ENCODE results near the gene BAX.

BAX gene

GRCh38 chr19:48985711-48986110 is 31.0 kb downstream of the BAX start:
- DNase-seq (ENCODE audit: low read depth) = no peak

DNA sequence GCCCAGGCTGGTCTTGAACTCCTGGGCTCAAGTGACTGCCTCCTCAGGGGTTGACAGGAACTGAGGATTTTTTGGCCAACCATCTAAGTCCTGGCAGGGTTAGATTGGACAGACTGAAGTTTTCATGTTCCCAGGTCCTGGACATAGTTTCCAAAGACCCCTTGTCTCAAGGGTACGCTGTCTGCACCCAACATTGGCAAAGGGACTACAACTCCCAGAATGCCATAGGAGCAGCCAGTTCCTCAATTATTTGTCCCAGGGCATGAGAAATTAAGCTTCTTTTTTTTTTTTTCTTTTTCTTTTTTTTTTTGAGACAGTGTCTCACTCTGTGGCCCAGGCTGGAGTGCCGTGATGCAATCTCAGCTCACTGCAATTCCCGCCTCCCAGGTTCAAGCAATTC is 31.5 kb downstream of the BAX start:
- DNase-seq (ENCODE audit: low read depth) = no peak

- DNase-seq (ENCODE audit: low read depth) = no peak
Observed at GRCh38 chr19:48987323-48987722, 32.6 kb downstream of the BAX start.

GRCh38 chr19:48988286-48988685 is 33.6 kb downstream of the BAX start:
- DNase-seq (ENCODE audit: low read depth) = no peak

DNA sequence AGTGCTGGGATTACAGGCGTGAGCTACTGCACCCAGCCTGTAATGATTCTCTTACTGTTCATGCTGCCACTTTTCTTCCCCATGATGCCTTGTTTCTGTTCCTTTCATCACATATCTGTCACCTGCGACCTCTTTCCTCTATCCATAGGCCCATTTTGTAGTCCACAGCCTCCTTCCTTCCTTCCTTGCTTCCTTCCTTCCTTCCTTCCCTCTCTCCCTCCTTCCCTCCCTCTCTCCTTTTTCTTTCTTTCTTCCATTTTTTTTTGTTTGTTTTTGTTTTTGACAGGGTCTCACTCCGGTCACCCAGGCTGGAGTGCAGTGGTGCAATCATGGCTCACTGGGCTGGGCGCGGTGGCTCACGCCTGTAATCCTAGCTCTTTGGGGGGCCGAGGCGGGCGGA is 34.2 kb downstream of the BAX start:
- no peak for DNase-seq (ENCODE audit: low read depth)

DNA sequence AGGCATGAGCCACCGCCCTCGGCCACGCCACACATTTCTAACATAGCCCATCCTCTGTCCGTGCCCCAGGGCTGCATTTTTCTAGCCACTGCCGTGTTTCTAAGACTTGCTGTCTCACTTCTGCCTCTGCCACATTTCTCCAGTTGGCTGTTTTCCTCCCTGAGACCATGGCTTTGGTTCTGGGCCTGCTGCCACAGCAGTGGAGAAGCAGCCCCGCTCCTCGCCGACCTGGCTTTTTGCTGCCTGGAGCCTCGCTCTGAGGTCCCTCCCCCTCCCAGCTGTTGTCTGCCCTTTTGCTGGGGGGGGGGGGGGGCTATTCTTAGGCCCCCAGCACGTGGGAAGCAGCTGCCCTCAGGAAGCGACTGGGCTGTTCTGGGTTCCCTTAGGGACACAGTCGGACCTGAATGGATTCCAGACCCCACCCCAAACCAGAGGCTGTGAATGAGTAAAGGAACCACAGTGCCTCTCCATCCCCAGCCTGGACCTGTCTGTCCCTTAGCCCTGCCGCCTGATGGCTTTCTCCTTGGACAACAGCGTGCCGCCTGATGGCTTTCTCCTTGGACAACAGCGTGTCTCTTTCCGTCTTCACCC is 35.1 kb downstream of the BAX start:
- DNase-seq (ENCODE audit: low read depth) = no peak

DNA sequence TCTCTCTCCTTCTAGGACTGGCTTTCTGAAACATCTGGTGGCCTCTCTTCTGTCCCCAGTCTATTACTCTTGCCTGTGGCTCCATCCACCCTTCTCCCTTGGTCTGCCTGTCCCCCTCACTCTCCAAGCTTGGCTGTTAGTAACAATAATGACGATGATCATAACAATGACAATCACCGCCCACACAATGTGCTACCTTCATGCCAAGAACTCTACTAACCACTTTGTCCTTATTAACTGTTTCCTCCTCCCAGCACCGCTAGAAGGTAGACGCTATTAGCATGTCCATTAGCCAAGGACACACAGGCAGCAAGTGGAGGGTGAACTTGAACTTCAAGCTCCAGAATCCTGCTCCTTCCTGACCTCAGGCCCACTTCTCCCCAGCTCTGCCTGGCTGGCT is 35.7 kb downstream of the BAX start:
- DNase-seq (ENCODE audit: low read depth) = no peak

DNA sequence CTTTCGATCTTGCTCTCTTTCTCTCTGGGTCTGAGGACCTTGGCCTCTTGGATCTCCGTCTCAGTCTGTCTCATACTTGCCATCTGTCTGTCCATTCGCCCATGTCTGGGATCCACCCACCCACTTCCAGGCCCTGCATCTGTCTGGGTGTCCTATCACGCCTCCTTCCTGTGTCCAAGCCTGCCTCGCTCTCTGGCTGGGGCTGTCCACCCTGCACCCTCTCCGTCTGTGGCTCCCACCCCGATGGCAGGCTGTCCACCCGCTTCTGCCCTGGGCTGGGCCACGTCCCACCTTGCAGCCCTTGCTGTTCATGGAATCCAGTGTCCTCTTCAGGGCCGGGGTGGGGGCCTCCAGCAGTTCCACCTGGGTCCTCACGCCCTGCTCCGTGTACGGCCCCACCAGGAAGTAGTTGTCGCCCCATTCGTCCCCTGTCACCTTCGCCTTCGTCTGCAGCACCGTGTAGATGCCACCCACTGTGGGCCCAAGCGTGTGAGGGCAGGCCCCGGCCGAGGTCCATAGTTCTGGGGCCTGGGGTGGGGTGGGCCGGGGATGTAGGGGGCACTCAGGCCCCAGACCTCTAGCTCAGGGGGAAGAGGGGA is 36.4 kb downstream of the BAX start:
- no peak for DNase-seq (ENCODE audit: low read depth)

- no peak for DNase-seq (ENCODE audit: low read depth)
Observed at GRCh38 chr19:48991873-48992580, 37.4 kb downstream of the BAX start.

- no peak for DNase-seq (ENCODE audit: low read depth)
Observed at GRCh38 chr19:48992581-48993174, 38.0 kb downstream of the BAX start.

DNA sequence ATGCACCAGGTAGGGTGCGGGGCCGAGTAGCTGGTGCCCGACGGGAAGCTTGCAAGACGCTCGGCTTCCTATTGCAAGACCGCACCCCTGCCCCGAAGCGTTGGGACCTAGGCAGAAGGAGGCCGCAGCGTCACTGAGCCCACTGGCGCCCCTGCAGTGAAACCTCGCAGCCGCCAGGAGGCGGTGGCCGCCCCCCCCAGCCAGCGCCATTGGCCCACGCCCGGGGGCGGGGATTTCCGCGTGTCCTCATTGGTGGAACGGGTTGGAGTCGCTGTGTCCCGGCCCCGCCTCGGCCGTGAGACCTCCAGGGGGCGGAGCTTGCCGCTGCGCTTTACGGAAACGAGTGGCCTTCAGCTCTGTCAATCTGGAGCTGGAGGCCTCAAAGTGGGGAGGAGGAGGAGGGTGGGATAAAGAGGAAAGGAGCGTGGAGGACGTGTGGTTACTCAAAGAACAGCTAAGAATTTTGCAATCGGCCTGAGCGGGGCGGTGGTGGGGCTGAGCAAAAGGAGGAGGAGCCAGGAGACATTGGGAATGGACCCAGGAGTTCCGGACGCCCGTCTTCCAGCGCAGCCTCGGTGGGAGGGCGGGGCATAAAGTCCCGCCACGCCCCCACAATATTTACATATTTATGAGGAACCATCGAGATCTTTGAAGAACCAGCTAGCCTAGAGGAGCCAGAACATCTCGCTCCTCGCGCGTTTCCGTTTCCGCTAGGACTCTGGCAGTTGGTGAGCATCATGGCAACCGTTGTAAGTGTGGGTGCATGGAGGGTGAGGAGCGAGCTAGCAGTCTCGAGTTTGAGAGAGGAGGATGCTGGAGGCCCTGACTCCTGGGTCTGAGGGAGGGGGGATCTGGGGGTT is 38.7 kb downstream of the BAX start, which contains the start of the genes GYS1 and RUVBL2:
Gene GYS1 (minus strand): TSS at position 135 of the 860 bp plus-strand sequence. CDS start 197 bp downstream, outside the sequence.
Gene RUVBL2 (plus strand): TSS at position 713 of the 860 bp plus-strand sequence. CDS start 25 bp downstream, at position 738.
- peak; percentile 98 for DNase-seq (ENCODE audit: low read depth)

DNA sequence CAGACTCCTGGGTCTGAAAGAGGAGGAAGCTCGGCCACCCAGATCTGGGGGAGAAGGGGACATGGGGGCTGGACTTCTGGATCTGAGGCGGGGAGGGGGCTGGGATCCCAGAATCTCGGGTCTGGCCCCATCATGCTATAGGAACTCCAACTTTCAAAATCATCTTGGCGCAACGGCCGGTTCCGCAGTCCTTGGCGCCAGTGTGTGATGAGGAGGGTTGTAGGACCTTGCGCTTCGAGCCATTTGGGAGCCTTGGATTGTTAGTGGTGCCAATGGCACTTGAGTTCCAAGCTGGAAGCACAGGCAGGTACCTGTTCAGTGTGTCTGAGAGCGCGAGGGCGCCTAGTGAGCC is 39.3 kb downstream of the BAX start:
- no peak for DNase-seq (ENCODE audit: low read depth)

GRCh38 chr19:48997972-48998371 is 43.3 kb downstream of the BAX start:
- DNase-seq (ENCODE audit: low read depth) = no peak

DNA sequence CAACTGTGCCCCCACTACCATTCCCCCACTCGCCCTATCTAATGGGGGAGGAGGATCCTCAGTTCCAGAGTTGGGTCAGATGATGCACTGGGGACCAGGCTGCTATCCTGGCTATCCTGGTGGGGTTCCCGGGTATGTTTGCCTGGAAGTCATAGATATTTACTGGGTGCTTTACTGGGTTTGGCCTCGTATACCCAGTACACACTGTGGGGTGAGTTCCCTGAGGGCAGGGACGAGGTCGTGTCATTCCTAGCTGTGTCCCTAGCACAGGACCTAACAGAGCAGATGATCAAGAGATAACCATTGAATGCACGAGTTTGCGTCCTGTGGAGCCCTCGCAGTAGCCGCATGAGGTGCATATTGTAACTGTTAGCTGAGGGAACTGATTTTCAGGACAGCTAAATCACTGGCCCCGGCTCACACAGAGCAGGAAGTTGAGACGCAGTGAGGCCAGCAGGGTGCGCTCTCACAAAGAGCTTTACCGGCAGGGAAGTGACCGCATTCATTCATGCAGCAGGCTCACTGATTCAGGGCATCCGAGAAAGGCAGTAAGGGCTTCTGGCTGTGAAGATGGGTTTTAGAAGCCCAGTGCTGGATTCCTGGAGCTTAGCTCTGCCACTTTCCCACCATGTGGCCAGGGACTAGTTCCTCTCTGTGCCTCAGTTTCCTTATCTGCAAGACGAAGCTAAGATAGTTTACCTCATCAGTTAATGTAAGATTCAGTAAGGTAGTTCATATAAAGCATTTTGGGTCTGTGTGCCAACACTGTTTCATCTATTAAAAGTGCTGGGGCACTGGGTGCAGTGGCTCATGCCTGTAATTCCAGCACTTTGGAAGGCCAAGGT is 45.0 kb downstream of the BAX start:
- DNase-seq (ENCODE audit: low read depth) = peak; percentile 46

- DNase-seq (ENCODE audit: low read depth) = no peak
Observed at GRCh38 chr19:49004133-49004532, 49.5 kb downstream of the BAX start.

DNA sequence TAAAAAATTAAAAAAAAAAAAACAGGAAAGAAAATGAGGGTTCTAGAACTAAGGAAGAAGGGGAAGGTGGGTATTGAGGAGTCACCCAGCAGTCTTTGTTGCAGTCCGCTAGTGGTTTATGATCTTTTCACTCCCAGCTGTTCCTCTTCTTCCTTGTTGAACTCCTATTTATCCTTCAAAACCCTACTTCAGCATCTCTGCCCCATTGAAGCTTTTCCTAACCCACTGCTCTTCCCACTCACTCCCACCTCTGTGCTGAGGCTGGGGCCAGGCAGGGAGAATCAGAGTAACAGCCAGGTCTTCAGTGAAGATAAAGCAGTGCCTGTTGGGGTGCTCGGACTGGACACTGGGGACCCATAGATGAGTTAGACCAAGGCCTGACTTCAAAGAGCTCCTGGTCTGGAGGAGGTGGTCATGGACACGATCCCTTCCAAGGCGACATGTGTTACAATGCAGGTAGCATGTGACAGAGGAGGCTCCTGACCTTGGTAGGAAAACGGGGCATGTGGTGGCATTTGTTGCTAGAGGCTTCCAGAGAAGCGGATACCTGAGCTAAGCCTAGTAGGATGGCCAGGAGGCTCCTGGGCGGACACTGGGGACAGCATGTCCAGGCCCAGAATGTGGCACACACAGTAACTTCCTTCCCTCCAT is 50.4 kb downstream of the BAX start:
- no peak for DNase-seq (ENCODE audit: low read depth)

- no peak for DNase-seq (ENCODE audit: low read depth)
Observed at GRCh38 chr19:49006905-49007304, 52.2 kb downstream of the BAX start.

GRCh38 chr19:49009828-49010227 is 55.2 kb downstream of the BAX start:
- no peak for DNase-seq (ENCODE audit: low read depth)

DNA sequence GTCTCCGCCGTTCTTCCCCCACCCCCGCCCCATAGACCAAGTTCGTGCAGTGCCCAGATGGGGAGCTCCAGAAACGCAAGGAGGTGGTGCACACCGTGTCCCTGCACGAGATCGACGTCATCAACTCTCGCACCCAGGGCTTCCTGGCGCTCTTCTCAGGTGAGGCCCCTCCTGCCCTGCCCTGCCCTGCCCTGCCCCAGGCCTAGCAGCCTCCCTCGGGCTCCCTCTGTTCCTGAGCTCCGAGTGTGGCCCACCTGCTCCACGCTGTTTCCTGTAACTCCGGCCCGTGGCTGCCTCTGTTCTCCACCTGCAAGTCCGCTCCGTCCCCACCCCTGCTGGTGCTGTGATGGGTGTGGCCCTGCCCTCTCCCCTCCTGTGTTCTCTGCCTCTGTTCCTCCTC is 55.8 kb downstream of the BAX start:
- no peak for DNase-seq (ENCODE audit: low read depth)

DNA sequence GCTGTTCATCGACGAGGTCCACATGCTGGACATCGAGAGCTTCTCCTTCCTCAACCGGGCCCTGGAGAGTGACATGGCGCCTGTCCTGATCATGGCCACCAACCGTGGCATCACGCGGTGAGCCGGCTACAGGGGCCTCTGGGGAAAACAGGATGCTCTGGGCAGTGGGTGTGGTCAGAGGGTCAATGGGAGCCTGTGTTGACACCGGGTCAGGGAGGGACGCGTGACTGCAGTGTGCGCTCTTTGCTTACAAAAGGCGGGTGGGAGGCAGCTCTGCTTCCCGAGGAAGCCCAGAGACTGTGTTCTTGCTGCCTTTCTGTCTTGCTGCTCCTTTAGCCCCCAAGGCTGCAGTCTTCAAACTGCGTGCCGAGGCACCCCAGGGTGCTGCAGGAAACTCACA is 56.5 kb downstream of the BAX start:
- no peak for DNase-seq (ENCODE audit: low read depth)
